ENCODE results near the gene HPDL.

GRCh38 chr1:45331436-45332345, 5.0 kb downstream of the HPDL start:
- no peak for TF ChIP-seq CTCF (IDR thresholded peaks at IDR 0.05)
- TF ChIP-seq POLR2A (IDR thresholded peaks at IDR 0.05) = no peak
